ENCODE measurements around the gene MAB21L3.

MAB21L3 gene

GRCh38 chr1:116112388-116113140 is 1.4 kb downstream of the MAB21L3 start:
- Mint-ChIP-seq H3K27ac (peak overlapping the region in 1 of 3 experiments; percentile 85), H3K4me3 (no peak overlapping the region), H3K4me1 (peaks cover 27% of the 10 kb centered on the region), H3K9me3 (no peaks in the 10 kb centered on the region), H3K36me3 (ENCODE audit: low read depth) (no peaks in the 10 kb centered on the region), H3K27me3 (ENCODE audit: low read depth) (peaks cover 7% of the 10 kb centered on the region)
- no peak for TF ChIP-seq CTCF (IDR thresholded peaks at IDR 0.05; ENCODE audit: unreplicated experiment in 3 of 3)

GRCh38 chr1:116113615-116114014 is 2.4 kb downstream of the MAB21L3 start:
- Mint-ChIP-seq H3K4me1 (peaks cover 27% of the 10 kb centered on the region), H3K9me3 (no peaks in the 10 kb centered on the region), H3K27me3 (ENCODE audit: low read depth) (peaks cover 7% of the 10 kb centered on the region), H3K4me3 (no peak overlapping the region), H3K36me3 (ENCODE audit: low read depth) (no peaks in the 10 kb centered on the region), H3K27ac (peak overlapping the region in 1 of 3 experiments; percentile 4)
- TF ChIP-seq CTCF (IDR thresholded peaks at IDR 0.05; ENCODE audit: unreplicated experiment in 3 of 3), result no peak

- H3K36me3 Mint-ChIP-seq (ENCODE audit: low read depth), result no peaks in the 10 kb centered on the region
- peaks cover 7% of the 10 kb centered on the region for H3K27me3 Mint-ChIP-seq (ENCODE audit: low read depth)
- H3K27ac Mint-ChIP-seq, result no peak overlapping the region
- peaks cover 18% of the 10 kb centered on the region for H3K4me1 Mint-ChIP-seq
- no peaks in the 10 kb centered on the region for H3K9me3 Mint-ChIP-seq
- TF ChIP-seq CTCF (IDR thresholded peaks at IDR 0.05; ENCODE audit: unreplicated experiment in 3 of 3), result no peak
- no peak overlapping the region for H3K4me3 Mint-ChIP-seq
Measured at GRCh38 chr1:116115476-116116439, 4.6 kb downstream of the MAB21L3 start.

GRCh38 chr1:116118471-116118870 is 7.3 kb downstream of the MAB21L3 start:
- Mint-ChIP-seq H3K4me1 (peaks cover 6% of the 10 kb centered on the region), H3K27ac (no peak overlapping the region), H3K9me3 (no peaks in the 10 kb centered on the region), H3K27me3 (ENCODE audit: low read depth) (peaks cover 4% of the 10 kb centered on the region), H3K4me3 (no peak overlapping the region), H3K36me3 (ENCODE audit: low read depth) (no peaks in the 10 kb centered on the region)
- no peak for TF ChIP-seq CTCF (IDR thresholded peaks at IDR 0.05; ENCODE audit: unreplicated experiment in 3 of 3)

- Mint-ChIP-seq H3K27me3 (ENCODE audit: low read depth) (no peaks in the 10 kb centered on the region), H3K4me1 (peaks cover 6% of the 10 kb centered on the region)
Measured at GRCh38 chr1:116119876-116120275, 8.7 kb downstream of the MAB21L3 start.

More at GRCh38 chr1:116119876-116120275, 8.7 kb downstream of the MAB21L3 start:
- no peak for TF ChIP-seq CTCF (IDR thresholded peaks at IDR 0.05; ENCODE audit: unreplicated experiment in 3 of 3)
- Mint-ChIP-seq H3K36me3 (ENCODE audit: low read depth) (no peaks in the 10 kb centered on the region), H3K4me3 (no peak overlapping the region), H3K9me3 (no peaks in the 10 kb centered on the region), H3K27ac (no peak overlapping the region)

Data from nephron (organoid).